ENCODE results near the gene POLR2M.
A peak's percentile ranks its signal among the peaks of the same experiment; 100 is the strongest.

POLR2M gene

DNA sequence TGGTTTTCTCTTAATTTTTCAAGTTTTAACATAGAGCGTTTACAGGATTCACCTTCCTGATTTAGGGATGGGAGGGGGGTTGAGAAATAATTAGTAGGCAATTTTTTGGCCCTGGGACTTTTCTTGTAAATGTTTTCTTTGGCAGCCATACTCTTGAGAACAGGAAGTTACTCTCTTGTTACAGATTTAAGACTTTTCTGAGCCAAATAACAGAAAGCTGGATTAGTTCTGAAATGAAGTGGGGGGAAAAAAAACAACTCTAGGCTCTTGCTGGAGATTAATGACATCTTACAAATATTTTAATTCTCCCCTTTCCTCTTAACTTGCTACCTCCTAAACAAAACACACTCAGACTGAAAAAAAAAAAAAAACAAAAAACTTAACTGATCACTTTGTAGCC lies 13.8 kb upstream of the POLR2M start:
- DNase-seq (ENCODE audit: low read depth), result no peak

DNA sequence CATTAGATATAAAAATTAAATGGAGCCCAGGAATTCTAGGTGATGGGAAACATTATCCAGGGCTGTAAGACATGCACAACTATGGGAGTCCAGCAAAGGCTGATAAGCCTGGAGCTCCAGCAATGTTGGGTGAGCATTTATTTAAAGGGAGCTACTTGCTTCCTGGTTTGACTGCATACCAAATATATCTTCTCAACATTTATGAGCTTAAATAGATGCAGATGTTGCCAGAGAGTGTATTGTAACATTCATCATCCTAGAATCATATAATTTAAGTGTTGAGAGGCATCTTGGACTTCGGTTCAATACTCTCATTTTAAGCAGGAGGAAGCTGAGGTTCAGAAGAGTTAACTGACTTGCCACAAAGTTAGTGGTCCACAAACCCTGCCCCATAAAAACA lies 12.2 kb upstream of the POLR2M start:
- DNase-seq (ENCODE audit: low read depth), result no peak

DNA sequence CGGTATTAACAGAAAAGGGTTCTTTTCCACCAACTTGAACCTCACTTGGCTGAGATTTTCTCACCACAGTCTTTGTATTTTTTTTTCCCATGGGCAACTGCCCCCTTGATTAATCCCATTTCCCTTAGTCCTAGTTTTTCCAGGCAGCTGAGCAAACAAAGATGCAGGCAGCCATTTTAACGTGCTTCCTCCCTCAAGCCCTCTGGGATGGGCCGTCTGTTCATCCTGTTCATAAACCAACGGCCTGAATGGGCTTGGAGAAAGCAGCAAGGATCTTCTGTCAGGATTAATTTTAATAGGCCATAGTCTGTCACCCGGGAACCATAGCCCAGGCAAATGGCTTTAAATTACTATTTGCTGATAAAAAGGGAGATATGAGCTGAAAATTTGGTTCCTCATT lies 10.4 kb upstream of the POLR2M start:
- DNase-seq (ENCODE audit: low read depth), result no peak

DNA sequence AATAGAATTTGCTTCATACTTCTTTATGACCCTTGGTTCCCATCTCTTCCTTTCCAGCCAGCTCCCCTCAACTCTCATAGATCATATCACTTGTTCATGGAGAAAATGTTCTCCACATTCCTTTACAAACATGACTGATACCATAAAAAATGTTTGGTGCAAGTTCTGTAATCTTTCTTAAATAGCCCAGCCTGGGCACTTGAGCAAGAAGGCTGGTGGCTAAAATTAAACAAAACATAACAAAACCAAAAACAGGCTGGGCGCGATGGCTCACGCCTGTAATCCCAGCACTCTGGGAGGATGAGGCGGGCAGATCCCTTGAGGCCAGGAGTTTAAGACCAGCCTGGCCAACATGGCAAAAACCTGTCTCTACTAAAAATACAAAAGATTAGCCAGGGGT lies 8.9 kb upstream of the POLR2M start:
- no peak for DNase-seq (ENCODE audit: low read depth)

DNA sequence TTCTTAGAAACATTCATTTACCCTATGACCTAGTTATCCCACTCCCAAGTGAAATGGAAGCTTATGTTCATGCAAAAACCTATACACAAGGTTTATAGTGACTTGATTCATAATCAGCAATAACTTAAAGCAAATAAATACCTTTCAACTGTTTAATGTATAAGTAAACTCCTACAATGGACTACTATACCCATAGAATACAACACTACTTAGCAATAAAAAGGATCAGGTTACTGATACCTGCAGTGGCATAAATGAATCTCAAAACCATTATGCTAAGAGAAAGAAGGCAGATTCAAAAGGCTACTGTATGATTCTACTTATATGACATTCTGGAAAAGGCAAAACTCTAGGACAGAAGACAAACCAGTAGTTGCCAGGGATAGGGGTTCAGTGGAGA lies 8.3 kb upstream of the POLR2M start:
- DNase-seq (ENCODE audit: low read depth), result no peak

DNA sequence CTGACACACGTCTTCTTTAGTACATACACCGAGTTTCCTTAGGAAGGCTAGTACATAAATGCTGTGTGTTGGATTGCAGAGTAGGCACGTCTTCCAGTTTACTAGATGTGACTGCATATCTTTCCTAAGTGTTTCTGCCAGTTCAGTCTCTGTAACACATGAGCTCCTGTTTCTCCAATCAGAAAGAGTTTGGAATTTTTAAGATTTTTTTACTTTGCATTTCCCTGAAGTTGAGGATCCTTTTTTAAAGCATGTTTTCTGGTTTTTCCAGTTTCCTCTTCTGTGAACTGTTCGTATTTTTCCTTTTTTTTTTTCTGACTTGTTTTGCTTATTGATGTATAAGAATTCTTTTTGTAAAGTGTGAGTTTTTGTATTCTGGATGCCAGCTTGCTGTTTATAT lies 7.5 kb upstream of the POLR2M start:
- no peak for DNase-seq (ENCODE audit: low read depth)

DNA sequence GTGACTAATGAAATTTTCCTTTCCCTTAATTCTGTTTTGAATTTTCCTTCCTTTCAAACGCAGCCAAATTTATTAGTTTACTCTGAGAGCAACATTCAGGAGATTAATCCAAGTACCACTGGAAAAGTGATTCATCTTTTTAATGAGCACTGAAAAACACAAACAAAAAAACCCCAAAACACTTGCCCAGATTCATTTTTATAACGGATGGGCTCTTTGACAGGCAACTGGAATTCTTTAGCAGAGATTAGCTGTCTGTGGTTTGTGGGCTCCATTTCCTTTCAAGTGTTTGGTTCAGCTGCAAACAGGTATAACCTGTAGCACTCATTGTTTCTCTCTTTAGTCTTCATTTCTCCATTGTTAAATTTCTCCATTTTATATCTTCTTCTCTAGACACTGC lies 3.1 kb upstream of the POLR2M start:
- no peak for DNase-seq (ENCODE audit: low read depth)

DNA sequence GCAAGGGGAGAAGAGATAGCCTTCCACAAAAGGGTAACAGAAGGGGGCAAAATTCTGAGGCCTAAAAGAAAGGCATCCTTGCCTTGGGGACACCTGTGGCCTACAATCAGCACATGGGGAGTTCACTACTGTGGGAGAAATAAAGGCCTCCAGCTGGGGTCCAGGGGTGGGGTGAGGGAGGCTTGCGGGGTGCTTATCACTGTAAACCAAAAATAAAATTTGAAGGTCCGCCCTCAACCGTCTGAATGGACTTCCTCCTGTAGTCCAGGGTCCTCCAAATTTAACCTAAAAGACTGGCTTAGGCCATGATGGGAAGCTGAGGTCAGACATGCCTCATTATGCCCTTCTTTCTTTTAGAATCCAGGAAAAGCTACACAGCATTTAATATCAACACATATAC lies 2.1 kb upstream of the POLR2M start:
- DNase-seq (ENCODE audit: low read depth), result no peak

DNA sequence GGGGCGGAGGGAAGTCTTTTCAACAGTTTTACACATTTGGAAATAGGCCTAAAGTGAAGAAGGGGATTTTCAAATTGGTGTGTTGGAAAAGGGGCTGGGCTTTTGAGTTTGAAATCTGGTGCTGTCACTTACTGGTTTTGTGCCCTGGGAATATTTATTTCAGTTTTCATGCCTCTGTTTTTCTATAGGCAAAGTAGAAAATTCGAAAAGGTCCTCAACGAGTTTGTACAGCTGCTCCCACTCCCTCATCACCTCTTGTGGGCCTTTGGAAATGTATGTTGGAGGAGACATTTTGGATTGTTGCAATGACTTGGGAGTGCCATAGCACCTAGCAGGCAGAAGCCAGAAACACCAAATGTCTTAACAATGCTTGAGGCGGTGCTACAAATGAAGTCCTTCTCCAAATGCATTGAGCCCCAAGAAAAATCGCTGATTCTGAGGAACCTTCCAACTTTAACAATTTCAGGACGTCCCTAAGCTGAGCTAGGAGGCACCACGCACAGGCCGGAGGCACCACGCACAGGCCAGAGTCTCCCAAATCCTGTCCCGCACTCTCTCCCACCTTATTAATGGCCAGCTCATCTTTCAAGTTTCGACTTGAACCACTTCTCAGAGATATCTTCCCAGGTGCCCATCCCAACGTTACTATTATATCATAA lies 639 bp upstream of the POLR2M start:
- no peak for DNase-seq (ENCODE audit: low read depth)

DNA sequence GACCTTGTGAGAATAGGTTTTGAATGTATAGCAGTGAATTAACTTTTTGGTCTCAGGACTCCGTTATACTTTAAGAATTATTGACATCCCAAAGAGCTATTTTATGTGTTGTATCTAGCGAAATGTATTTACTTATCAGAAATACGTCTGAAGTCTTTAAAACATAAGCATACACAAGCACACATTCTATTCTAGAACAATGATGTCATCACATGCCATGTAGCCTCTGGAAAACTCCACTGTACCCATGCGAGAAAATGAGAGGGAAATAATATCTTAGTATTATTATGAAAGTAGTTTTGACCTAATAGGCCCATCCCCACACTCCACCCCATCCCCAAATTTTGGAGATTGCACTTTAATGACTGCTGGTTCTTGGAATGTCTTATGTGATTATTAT lies 1.5 kb downstream of the POLR2M start:
- no peak for DNase-seq (ENCODE audit: low read depth)

DNA sequence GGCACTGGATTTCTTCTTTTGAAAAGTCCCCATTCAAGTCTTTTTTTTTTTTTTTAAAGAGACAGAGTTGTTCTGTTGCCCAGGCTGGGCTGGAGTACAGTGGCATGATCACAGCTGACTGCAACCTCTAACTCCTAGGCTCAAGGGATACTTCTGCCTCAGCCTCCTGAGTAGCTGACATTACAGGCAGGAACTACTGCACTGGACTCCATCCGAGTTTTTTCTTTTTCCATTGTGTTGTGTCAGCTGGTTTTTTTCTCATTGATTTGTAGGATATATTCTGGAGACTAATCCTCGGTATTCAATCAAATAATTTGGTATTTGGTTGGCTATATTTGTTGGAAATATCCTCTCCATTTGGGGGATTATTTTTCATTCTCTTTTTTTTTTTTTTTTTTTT lies 11.8 kb downstream of the POLR2M start:
- DNase-seq (ENCODE audit: low read depth), result no peak

DNA sequence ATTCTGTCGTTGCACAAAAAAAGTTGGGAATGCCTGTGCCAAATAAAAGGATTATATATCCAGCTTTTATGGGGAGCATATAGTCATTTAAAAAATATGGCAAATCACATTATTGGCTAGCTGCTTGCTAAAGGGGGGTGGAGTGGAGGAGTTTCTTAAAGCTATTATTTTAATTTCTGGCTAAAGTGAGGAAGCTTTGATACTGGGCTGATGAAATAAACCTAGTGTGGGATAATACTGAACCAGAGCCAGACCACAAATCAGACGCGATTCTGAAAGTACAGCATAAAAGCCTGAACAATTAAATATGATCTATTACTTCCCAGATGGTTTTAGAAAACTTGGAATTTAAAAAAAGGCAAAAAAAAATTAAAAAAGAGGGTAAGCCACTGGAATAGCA lies 14.4 kb downstream of the POLR2M start:
- DNase-seq (ENCODE audit: low read depth), result no peak

DNA sequence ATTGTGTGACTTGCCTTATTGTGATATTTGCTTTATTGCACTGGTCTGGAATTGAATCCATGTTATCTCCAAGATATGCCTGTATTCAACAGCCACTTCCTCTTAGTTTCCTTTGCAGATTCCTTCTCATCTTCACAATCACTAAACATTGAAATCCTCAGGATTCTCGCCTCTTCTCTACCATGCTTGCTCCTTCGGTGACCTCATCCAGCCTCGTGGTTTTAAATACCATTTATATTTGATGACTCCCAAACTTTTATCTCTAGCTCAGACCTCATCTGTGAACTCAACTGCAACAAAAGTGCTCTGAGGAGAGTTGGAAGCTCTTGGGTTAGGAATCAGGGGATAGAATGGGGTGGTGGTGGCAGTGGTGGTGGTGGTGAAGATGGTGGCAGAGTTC lies 19.9 kb downstream of the POLR2M start:
- no peak for DNase-seq (ENCODE audit: low read depth)

DNA sequence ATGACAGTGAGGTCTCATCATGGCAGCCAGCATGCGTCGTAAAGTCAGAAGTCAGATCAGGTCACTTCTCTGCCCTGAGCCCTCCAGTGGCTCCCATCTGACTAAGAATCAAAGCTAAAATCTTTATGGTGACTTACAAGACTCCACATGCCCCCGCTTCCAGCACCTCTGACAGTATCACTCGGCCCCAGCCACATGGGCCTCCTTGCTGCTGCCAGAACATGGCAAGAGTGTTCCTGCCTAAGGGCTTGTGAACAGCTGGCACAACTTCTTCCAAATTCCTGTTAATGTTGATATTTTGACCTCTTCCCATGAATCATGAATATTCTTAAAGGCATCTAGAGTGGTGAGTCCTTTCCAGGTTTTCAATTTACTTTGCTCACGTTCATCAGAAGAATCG lies 20.5 kb downstream of the POLR2M start:
- DNase-seq (ENCODE audit: low read depth), result no peak

DNA sequence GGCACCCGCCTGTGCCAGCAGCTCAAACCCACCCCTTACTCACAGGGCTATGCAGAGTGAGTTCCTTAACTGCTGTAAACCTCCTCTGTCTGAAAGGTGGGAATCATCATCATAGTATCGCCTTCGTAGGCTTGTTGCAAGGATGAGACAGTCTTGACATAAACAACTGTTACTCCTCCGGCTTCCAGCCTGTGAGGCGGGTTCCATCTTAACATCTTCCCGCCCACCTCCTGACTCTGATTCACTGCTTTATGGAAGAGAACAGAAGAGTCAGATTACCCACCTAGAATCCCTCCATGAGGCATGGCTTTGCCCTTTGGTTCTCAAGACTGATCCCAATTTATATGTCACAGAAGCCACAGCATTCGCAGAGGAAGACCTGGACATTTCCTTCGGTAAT lies 21.9 kb downstream of the POLR2M start:
- no peak for DNase-seq (ENCODE audit: low read depth)

DNA sequence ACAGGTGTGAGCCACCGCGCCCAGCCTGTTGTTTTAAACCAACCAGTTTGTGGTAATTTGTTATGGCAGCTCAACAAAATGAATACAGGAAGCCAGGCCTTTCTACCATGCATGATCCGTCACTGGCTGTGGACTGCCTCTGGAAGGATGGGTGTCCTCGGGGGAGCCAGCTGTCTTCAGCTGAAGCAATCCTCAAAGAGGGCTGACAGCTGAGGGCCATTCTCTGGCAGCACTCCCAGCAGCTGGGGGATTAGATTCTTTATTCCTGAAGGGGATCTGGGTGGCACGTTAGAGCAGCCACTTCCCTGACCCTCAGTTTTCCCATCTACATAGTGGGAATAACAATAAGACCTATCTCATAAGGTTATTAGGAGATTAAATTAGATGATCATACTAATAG lies 24.4 kb downstream of the POLR2M start:
- no peak for DNase-seq (ENCODE audit: low read depth)

DNA sequence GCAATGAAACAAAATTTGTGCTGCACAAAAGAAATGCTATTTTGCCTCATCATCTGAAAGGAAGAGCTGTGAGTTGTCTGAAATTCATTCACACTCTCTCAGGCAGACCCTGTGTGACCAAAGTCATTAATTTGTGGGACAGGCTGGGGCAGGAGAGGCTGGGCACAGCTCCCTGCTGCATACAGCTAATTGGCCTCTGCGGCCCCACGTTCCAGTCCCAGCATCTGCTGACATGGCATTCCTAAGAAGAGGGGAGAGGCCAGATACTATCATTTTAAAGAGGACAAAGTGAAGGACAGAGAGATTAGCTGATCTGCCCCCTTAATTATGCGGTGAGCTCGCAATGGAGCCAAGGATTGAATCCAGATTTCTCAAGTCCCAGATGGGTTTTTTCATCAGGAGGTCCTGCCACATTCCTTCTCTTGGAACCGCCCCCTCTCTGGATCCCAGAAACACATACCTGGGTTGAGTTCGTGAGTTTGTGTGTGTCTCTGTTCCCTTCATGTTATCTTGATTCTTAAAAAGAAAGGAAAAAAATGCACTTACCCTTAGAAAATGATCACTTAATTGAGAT lies 25.1 kb downstream of the POLR2M start:
- DNase-seq (ENCODE audit: low read depth), result no peak

DNA sequence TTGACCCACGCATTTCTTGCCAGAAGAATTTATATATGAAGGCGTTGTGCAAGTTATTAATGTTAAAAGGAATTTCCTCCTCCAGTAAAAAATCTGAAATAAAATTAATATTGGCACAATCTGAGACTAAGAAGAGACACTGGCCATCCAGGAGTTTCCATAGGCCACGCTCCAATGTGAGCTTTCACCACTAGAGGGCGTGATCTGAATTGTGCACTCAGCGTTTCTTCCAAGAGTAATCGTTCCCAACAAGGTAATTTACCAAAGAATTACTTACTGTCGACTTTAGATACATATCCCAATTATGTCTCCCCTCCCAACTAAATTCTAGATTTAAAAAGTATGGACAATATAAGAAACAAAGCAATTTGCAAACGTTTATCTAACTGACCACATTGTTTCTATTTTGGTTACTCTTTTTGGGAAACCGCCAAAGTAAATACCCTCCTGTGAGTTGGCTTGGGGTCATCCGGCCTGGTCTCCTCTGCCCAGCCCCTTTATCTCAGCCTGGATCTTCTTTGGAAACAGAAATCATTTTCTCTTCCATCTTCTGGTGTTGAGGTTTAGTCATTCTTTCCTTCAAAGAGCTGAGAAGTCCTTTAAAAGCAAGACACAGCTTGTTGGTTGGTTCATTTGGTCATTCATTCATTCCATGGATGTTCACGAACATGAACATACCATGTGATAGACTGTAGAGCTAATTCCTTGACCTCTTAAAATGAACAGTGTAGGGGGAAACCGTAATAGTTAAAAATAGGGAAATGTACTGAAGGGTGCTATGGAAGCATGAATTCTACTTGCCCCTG lies 26.2 kb downstream of the POLR2M start:
- peak; percentile 13 for DNase-seq (ENCODE audit: low read depth)

DNA sequence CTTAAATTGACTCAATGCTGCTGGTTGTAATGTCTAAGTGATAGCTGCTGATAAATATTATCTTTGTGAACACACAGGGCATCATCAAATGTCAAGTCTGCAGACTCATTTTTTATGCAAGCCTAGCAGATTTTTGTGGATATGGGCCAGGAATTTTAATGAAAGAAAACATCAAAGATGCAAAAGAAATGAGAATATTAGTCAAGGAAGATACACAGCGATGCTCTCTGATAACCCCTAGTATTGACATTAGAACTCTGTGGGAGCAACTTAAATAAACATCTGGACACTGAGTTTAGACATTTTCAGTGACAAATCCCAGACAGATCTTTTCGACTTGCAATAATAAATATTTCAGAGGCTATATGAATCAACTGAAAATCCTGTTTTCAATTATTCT lies 28.3 kb downstream of the POLR2M start:
- DNase-seq (ENCODE audit: low read depth), result no peak

DNA sequence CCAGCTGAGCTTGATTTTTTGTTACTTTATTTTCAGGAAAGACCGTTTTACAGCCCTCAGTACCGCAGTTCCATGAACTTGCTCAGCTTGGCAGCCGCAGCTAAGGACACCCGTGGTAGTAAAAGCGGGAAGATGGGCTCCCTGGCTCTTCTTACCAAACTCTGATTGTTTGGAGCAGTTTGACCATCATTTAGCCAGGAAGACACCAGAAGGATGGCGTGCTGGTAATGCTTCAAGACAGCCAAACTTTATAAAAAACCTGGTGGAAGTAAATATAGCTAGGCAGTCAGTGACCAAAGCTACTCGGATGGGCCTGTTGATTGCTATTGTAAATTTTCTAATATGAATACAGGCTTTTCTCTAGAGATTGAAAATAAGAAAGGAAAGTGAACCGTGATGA lies 28.9 kb downstream of the POLR2M start:
- DNase-seq (ENCODE audit: low read depth), result no peak

DNA sequence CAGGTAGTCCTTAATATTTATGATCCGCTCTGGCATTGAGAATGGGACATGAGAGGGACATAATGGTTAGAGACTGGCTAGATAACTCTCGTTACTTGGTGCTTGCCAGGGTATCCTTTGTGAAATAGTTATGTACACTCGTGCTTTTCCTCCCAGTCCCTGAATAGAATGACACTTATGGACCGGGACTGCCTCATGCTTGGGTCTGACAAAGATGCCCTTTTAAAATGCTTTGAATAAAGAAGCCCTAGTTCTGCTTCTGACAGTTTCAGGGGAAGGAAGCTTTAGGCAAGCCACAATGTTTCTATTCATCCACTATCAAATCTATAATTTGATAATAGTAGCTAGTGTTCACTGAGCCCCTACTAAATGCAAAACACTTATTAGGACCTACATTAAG lies 29.4 kb downstream of the POLR2M start:
- no peak for DNase-seq (ENCODE audit: low read depth)

DNA sequence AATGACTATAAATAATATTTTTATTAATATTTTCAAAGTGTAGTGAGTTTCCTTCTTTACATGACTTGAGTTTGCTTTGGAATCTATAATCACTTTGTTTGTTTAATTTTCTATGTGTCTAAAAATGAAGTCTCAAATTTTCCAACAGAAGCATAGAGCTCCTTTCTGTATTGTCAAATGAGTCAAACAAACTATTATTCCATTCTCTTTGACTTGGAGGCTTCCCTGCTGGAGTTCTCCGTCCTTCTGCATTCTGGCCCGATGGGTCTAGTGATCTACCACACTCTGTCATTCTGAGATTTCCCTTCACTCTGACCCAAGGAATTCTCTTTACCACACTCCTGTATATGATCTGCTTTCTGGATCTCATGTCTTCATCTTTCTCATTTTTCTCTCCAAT lies 30.1 kb downstream of the POLR2M start:
- no peak for DNase-seq (ENCODE audit: low read depth)

DNA sequence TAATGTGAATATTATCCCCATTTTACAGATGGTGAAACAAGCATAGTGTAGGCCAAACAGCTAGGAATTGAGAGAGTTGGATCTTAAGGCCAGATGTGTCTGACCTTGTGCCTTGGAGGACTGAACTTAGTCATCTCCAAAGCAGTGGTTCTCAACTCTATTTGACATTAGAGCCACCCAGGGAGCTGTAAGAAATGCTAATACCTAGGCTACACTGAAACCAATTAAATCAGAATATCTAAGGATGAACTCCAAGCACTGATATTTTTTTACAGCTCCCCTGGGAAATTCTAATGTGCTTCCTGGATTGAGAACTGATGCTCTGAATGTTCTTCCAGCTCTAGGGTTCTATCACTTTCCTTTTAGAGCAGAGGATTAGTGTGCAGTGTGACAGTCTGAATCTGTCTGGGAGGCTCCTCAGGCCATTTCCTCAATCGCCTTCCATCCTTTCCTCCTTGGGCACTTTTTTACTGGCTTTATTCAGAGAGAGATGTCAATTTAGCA lies 32.3 kb downstream of the POLR2M start:
- no peak for DNase-seq (ENCODE audit: low read depth)

DNA sequence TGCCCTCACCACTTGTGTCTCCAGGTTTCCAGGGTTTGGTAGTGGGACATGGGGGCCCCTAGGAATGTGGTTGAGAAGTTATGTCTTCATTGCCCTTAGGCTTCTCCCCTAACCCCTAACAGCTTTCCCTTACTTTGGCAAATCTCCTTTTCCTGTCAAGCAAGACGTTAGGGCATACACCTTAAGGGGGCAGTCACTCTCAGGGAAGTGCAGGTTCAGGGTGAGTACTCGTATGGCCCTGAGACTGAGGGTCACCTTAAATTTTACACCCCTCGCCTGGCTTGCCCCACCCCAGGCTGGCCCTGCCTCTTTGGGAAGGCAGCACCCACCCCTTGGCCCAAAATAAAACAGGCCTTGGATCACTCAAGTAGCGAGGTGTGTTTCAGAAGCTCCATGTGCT lies 33.5 kb downstream of the POLR2M start:
- DNase-seq (ENCODE audit: low read depth), result no peak

Measured in stimulated activated CD8-positive, alpha-beta memory T cell treated with anti-CD3 and anti-CD28 coated beads, Interleukin-7, amount 100 ng/mL, for 24 hours (primary cell).